Brain microvascular endothelial cell (primary cell): Measurements from ENCODE around the gene PARD3.
"Not testable (repeated sequence)": the region's sequence is repeated elsewhere in the genome, so short reads cannot be mapped to it uniquely, and the experiment has no call there.

Experiments used
- DNase-seq: peaks from one replicate; pipeline ENCODE4 v3.0.0-alpha.2; 2020
- H3K27ac ChIP-seq: fragments of 250-450 bp; sonication (Bioruptor Pico); 2 replicates; pipeline ENCODE4 v1.5.1; 2020; ENCODE audit warnings: mild to moderate bottlenecking, moderate library complexity
- H3K27me3 ChIP-seq: fragments of 250-450 bp; sonication (Bioruptor Pico); replicated peaks from 2 replicates; pipeline ENCODE4 v1.5.1; 2020; ENCODE audit warnings: mild to moderate bottlenecking
- H3K36me3 ChIP-seq: fragments of 250-450 bp; sonication (Bioruptor Pico); replicated peaks from 2 replicates; pipeline ENCODE4 v1.5.1; 2020; ENCODE audit warnings: mild to moderate bottlenecking
- H3K4me3 ChIP-seq: 2 replicates; pipeline ENCODE4 v1.5.1; 2011; ENCODE audit warnings: low read depth, mild to moderate bottlenecking, control low read depth, low read length, moderate library complexity
- CTCF ChIP-seq: IDR thresholded peaks from 2 replicates; pipeline ENCODE4 v1.5.1; 2011; ENCODE audit warnings: low read depth, mild to moderate bottlenecking, moderate library complexity, low read length, control low read depth, inconsistent platforms; ENCODE audit errors: missing control alignments
- in situ Hi-C: cut with HindIII; loops from 2 replicates; pipeline ENCODE4 v1.10.0; 2017; ENCODE audit warnings: low sequenced_read_pairs, low pct_ligation_motif_present

The PARD3 gene

GRCh38 chr10:34275626-34276130, 539.4 kb downstream of the PARD3 start:
- H3K4me3 ChIP-seq = no peak overlapping the region
- H3K27me3 ChIP-seq = no peaks in the 10 kb centered on the region
- H3K27ac ChIP-seq = no peak overlapping the region
- no peak for DNase-seq
- in situ Hi-C loops = no loop called here
- TF ChIP-seq CTCF = no peak
- no peaks in the 10 kb centered on the region for H3K36me3 ChIP-seq

GRCh38 chr10:34274906-34275305, 540.2 kb downstream of the PARD3 start:
- Histone ChIP-seq H3K4me3 (no peak overlapping the region), H3K27me3 (no peaks in the 10 kb centered on the region), H3K36me3 (no peaks in the 10 kb centered on the region), H3K27ac (no peak overlapping the region)
- no peak for DNase-seq
- in situ Hi-C loops = no loop called here
- no peak for TF ChIP-seq CTCF

- Histone ChIP-seq H3K27me3 (no peaks in the 10 kb centered on the region), H3K27ac (no peak overlapping the region), H3K36me3 (no peaks in the 10 kb centered on the region), H3K4me3 (no peak overlapping the region)
- in situ Hi-C loops = no loop called here
- TF ChIP-seq CTCF = no peak
- no peak for DNase-seq
Observed at GRCh38 chr10:34273340-34273739, 541.8 kb downstream of the PARD3 start.

- H3K36me3 ChIP-seq = no peaks in the 10 kb centered on the region
- no peak overlapping the region for H3K27ac ChIP-seq
- in situ Hi-C loops = no loop called here
- DNase-seq = no peak
- H3K4me3 ChIP-seq = no peak overlapping the region
- no peak for TF ChIP-seq CTCF
- H3K27me3 ChIP-seq = no peaks in the 10 kb centered on the region
Observed at GRCh38 chr10:34272316-34272715, 542.8 kb downstream of the PARD3 start.

- in situ Hi-C loops, H3K27ac ChIP-seq: not testable (repeated sequence)
Observed at GRCh38 chr10:34268410-34268809, 546.7 kb downstream of the PARD3 start.

GRCh38 chr10:34262985-34263384, 552.1 kb downstream of the PARD3 start:
- TF ChIP-seq CTCF = peak; percentile 55
- in situ Hi-C loops = no loop called here
- no peaks in the 10 kb centered on the region for H3K36me3 ChIP-seq
- H3K4me3 ChIP-seq = no peak overlapping the region
- no peak overlapping the region for H3K27ac ChIP-seq
- no peaks in the 10 kb centered on the region for H3K27me3 ChIP-seq
- DNase-seq = no peak

More at GRCh38 chr10:34268410-34268809, 546.7 kb downstream of the PARD3 start:
- H3K4me3 ChIP-seq, H3K36me3 ChIP-seq, DNase-seq, H3K27me3 ChIP-seq: not testable (repeated sequence)
